Fibroblast of lung (primary cell): Measurements from ENCODE around the gene MLKL.
"Not testable (repeated sequence)": the region's sequence is repeated elsewhere in the genome, so short reads cannot be mapped to it uniquely, and the experiment has no call there.

ENCODE experiments used
- EZH2 ChIP-seq: IDR thresholded peaks from 2 replicates; pipeline ENCODE4 v1.5.1; 2012; ENCODE audit warnings: low read length, control low read depth, mild to moderate bottlenecking; ENCODE audit errors: missing control alignments
- TF ChIP-seq, protein P1 (sequence below), 2 donors: IDR thresholded peaks in 1 of 2; conservative IDR thresholded peaks in 1 of 2; 1 replicate in 1 of 2; 2 replicates in 1 of 2; pipeline ENCODE4 v1.5.1; 2011 to 2012; ENCODE audit warnings: low read length in 2 of 2, control low read depth in 1 of 2, inconsistent platforms in 1 of 2, low read depth in 1 of 2, mild to moderate bottlenecking in 1 of 2

GRCh38 chr16:74652883-74653282, 47.8 kb downstream of the MLKL start:
- TF ChIP-seq, protein P1, sequence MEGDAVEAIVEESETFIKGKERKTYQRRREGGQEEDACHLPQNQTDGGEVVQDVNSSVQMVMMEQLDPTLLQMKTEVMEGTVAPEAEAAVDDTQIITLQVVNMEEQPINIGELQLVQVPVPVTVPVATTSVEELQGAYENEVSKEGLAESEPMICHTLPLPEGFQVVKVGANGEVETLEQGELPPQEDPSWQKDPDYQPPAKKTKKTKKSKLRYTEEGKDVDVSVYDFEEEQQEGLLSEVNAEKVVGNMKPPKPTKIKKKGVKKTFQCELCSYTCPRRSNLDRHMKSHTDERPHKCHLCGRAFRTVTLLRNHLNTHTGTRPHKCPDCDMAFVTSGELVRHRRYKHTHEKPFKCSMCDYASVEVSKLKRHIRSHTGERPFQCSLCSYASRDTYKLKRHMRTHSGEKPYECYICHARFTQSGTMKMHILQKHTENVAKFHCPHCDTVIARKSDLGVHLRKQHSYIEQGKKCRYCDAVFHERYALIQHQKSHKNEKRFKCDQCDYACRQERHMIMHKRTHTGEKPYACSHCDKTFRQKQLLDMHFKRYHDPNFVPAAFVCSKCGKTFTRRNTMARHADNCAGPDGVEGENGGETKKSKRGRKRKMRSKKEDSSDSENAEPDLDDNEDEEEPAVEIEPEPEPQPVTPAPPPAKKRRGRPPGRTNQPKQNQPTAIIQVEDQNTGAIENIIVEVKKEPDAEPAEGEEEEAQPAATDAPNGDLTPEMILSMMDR (conservative IDR thresholded peaks at IDR 0.05 in 1 of 2, IDR thresholded peaks at IDR 0.05 in 1 of 2; ENCODE audit: low read depth in 1 of 2, low read length in 2 of 2) = not testable (repeated sequence)
- not testable (repeated sequence) for TF ChIP-seq EZH2
